ENCODE data around the gene TMEM43.

The TMEM43 gene

GRCh38 chr3:14145670-14146380 is 21.0 kb downstream of the TMEM43 start:
- no peak for DNase-seq

GRCh38 chr3:14146381-14147065 is 21.7 kb downstream of the TMEM43 start:
- in situ Hi-C loops (cut with HindIII; ENCODE audit: low pct_ligation_motif_present, low pct_unique_long_range_greater_than_20kb, low sequenced_read_pairs) = no loop called here
- DNase-seq = no peak

More at GRCh38 chr3:14145670-14146380, 21.0 kb downstream of the TMEM43 start:
- in situ Hi-C loops (cut with HindIII; ENCODE audit: low pct_ligation_motif_present, low pct_unique_long_range_greater_than_20kb, low sequenced_read_pairs) = no loop called here

GRCh38 chr3:14147066-14147435 is 22.2 kb downstream of the TMEM43 start:
- in situ Hi-C loops (cut with HindIII; ENCODE audit: low pct_ligation_motif_present, low pct_unique_long_range_greater_than_20kb, low sequenced_read_pairs) = no loop called here
- DNase-seq = no peak

- DNase-seq = no peak
- in situ Hi-C loops (cut with HindIII; ENCODE audit: low pct_ligation_motif_present, low pct_unique_long_range_greater_than_20kb, low sequenced_read_pairs) = no loop called here
Measured at GRCh38 chr3:14147617-14148016, 22.8 kb downstream of the TMEM43 start.

GRCh38 chr3:14148041-14148985 is 23.5 kb downstream of the TMEM43 start:
- DNase-seq = no peak
- in situ Hi-C loops (cut with HindIII; ENCODE audit: low pct_ligation_motif_present, low pct_unique_long_range_greater_than_20kb, low sequenced_read_pairs) = no loop called here

GRCh38 chr3:14150078-14150477 is 25.2 kb downstream of the TMEM43 start:
- DNase-seq = no peak
- in situ Hi-C loops (cut with HindIII; ENCODE audit: low pct_ligation_motif_present, low pct_unique_long_range_greater_than_20kb, low sequenced_read_pairs) = no loop called here

GRCh38 chr3:14150491-14151230 is 25.8 kb downstream of the TMEM43 start:
- in situ Hi-C loops (cut with HindIII; ENCODE audit: low pct_ligation_motif_present, low pct_unique_long_range_greater_than_20kb, low sequenced_read_pairs) = no loop called here
- no peak for DNase-seq

GRCh38 chr3:14151471-14152083 is 26.7 kb downstream of the TMEM43 start:
- no peak for DNase-seq
- in situ Hi-C loops (cut with HindIII; ENCODE audit: low pct_ligation_motif_present, low pct_unique_long_range_greater_than_20kb, low sequenced_read_pairs) = no loop called here

GRCh38 chr3:14152233-14152962 is 27.5 kb downstream of the TMEM43 start:
- no peak for DNase-seq
- in situ Hi-C loops (cut with HindIII; ENCODE audit: low pct_ligation_motif_present, low pct_unique_long_range_greater_than_20kb, low sequenced_read_pairs) = no loop called here

GRCh38 chr3:14152963-14153355 is 28.1 kb downstream of the TMEM43 start:
- in situ Hi-C loops (cut with HindIII; ENCODE audit: low pct_ligation_motif_present, low pct_unique_long_range_greater_than_20kb, low sequenced_read_pairs) = no loop called here

GRCh38 chr3:14153663-14154062 is 28.8 kb downstream of the TMEM43 start:
- in situ Hi-C loops (cut with HindIII; ENCODE audit: low pct_ligation_motif_present, low pct_unique_long_range_greater_than_20kb, low sequenced_read_pairs) = no loop called here
- DNase-seq = no peak

More at GRCh38 chr3:14152963-14153355, 28.1 kb downstream of the TMEM43 start:
- no peak for DNase-seq

GRCh38 chr3:14154276-14154675 is 29.4 kb downstream of the TMEM43 start:
- in situ Hi-C loops (cut with HindIII; ENCODE audit: low pct_ligation_motif_present, low pct_unique_long_range_greater_than_20kb, low sequenced_read_pairs) = no loop called here

GRCh38 chr3:14154895-14155440 is 30.1 kb downstream of the TMEM43 start:
- DNase-seq = no peak
- in situ Hi-C loops (cut with HindIII; ENCODE audit: low pct_ligation_motif_present, low pct_unique_long_range_greater_than_20kb, low sequenced_read_pairs) = no loop called here

More at GRCh38 chr3:14154276-14154675, 29.4 kb downstream of the TMEM43 start:
- DNase-seq = no peak

- in situ Hi-C loops (cut with HindIII; ENCODE audit: low pct_ligation_motif_present, low pct_unique_long_range_greater_than_20kb, low sequenced_read_pairs) = no loop called here
- no peak for DNase-seq
Measured at GRCh38 chr3:14156201-14156600, 31.3 kb downstream of the TMEM43 start.

- in situ Hi-C loops (cut with HindIII; ENCODE audit: low pct_ligation_motif_present, low pct_unique_long_range_greater_than_20kb, low sequenced_read_pairs) = no loop called here
Measured at GRCh38 chr3:14156843-14157561, 32.1 kb downstream of the TMEM43 start.

GRCh38 chr3:14157951-14158350 is 33.1 kb downstream of the TMEM43 start:
- DNase-seq = no peak
- in situ Hi-C loops (cut with HindIII; ENCODE audit: low pct_ligation_motif_present, low pct_unique_long_range_greater_than_20kb, low sequenced_read_pairs) = no loop called here

More at GRCh38 chr3:14156843-14157561, 32.1 kb downstream of the TMEM43 start:
- no peak for DNase-seq

GRCh38 chr3:14158370-14158769 is 33.5 kb downstream of the TMEM43 start:
- in situ Hi-C loops (cut with HindIII; ENCODE audit: low pct_ligation_motif_present, low pct_unique_long_range_greater_than_20kb, low sequenced_read_pairs) = no loop called here
- no peak for DNase-seq

All from ACHN (cell line).